DMS79 (cell line): Measurements from ENCODE around the gene UNKL.
"Not testable (repeated sequence)": the region's sequence is repeated elsewhere in the genome, so short reads cannot be mapped to it uniquely, and the experiment has no call there.

Source experiments
- DNase-seq: peaks from one replicate; lab custom pipeline; 2025; lab: John Stamatoyannopoulos, UW

Gene UNKL

GRCh38 chr16:1445518-1446203 lies 31.2 kb upstream of the UNKL start:
- no peak for DNase-seq

- no peak for DNase-seq
These were observed 30.4 kb upstream of the UNKL start for GRCh38 chr16:1444730-1445517.

GRCh38 chr16:1443980-1444729 lies 29.7 kb upstream of the UNKL start, which contains the start of gene CCDC154:
Gene CCDC154, minus strand, starts transcription at chr16:1444556. Its CDS starts 234 bp downstream, at chr16:1444322.
- DNase-seq, result no peak

GRCh38 chr16:1443403-1443973 lies 29.0 kb upstream of the UNKL start:
- no peak for DNase-seq

GRCh38 chr16:1442697-1443096 lies 28.2 kb upstream of the UNKL start:
- no peak for DNase-seq

- no peak for DNase-seq
These were observed 26.9 kb upstream of the UNKL start for GRCh38 chr16:1441391-1441829.

- not testable (repeated sequence) for DNase-seq
These were observed 25.2 kb upstream of the UNKL start for GRCh38 chr16:1439699-1440074.

GRCh38 chr16:1439058-1439698 lies 24.7 kb upstream of the UNKL start:
- no peak for DNase-seq

GRCh38 chr16:1438229-1439057 lies 23.9 kb upstream of the UNKL start:
- no peak for DNase-seq

GRCh38 chr16:1437606-1438005 lies 23.1 kb upstream of the UNKL start:
- no peak for DNase-seq

GRCh38 chr16:1436731-1437355 lies 22.3 kb upstream of the UNKL start:
- no peak for DNase-seq

- DNase-seq, result no peak
These were observed 21.6 kb upstream of the UNKL start for GRCh38 chr16:1435921-1436697.

- DNase-seq, result no peak
These were observed 20.4 kb upstream of the UNKL start for GRCh38 chr16:1434644-1435592.

GRCh38 chr16:1433756-1434155 lies 19.3 kb upstream of the UNKL start:
- no peak for DNase-seq

- no peak for DNase-seq
These were observed 18.7 kb upstream of the UNKL start for GRCh38 chr16:1433263-1433560.

- no peak for DNase-seq
These were observed 18.1 kb upstream of the UNKL start for GRCh38 chr16:1432388-1433262.

GRCh38 chr16:1431497-1432270 lies 17.2 kb upstream of the UNKL start:
- no peak for DNase-seq
